ENCODE data around the gene LARP1B. TPM values are rescaled to one million over a fixed set of nuclear protein-coding genes. Genes with fewer than 3 reads are reported as not detected.

Gene LARP1B
- total and polyA plus RNA-seq, 4 donors, result 17.5 to 69.6 (median 23.7) TPM

- Histone ChIP-seq H3K27ac (ENCODE audit: low read depth in 1 of 2, low read length in 2 of 2) (no peak overlapping the region), H3K27me3 (ENCODE audit: control insufficient read depth in 4 of 4, insufficient read depth in 4 of 4, low read length in 3 of 4) (no peaks in the 10 kb centered on the region), H3K9me3 (ENCODE audit: control insufficient read depth in 4 of 4, low read length in 3 of 4) (no peaks in the 10 kb centered on the region), H3K36me3 (ENCODE audit: control insufficient read depth in 4 of 4, insufficient read depth in 3 of 4, low read depth in 1 of 4, low read length in 3 of 4) (peaks cover 0 to 4% (median 2%) of the 10 kb centered on the region in 4 donors), H3K4me3 (ENCODE audit: low read depth in 1 of 3, low read length in 3 of 3) (no peak overlapping the region), H3K9ac (ENCODE audit: low read depth in 1 of 2, low read length in 2 of 2) (no peak overlapping the region), H3K4me1 (ENCODE audit: control insufficient read depth in 4 of 4, insufficient read depth in 4 of 4, low read length in 3 of 4) (no peaks in the 10 kb centered on the region)
- no peak for DNase-seq (ENCODE audit: low spot score)
- TF ChIP-seq FOXA1 (IDR thresholded peaks at IDR 0.05) (no peak), FOXA2 (IDR thresholded peaks at IDR 0.05) (no peak), TAF1 (conservative IDR thresholded peaks at IDR 0.05) (no peak), EGR1 (IDR thresholded peaks at IDR 0.05; ENCODE audit: low read depth in 2 of 2) (no peak), GABPA (IDR thresholded peaks at IDR 0.05 in 1 of 2, conservative IDR thresholded peaks at IDR 0.05 in 1 of 2) (no peak), RAD21 (IDR thresholded peaks at IDR 0.05) (no peak), ZBTB33 (IDR thresholded peaks at IDR 0.05) (no peak), NR2F2 (IDR thresholded peaks at IDR 0.05) (no peak), RXRA (IDR thresholded peaks at IDR 0.05) (no peak), ATF3 (IDR thresholded peaks at IDR 0.05) (no peak), CTCF (IDR thresholded peaks at IDR 0.05; ENCODE audit: low read depth, low read length, missing input control) (no peak)
- 91% methylated on average over 1 of the region's 1 CpG for WGBS
Observed at GRCh38 chr4:128177498-128177897, 116.4 kb downstream of the LARP1B start.

- Histone ChIP-seq H3K4me3 (ENCODE audit: low read depth in 1 of 3, low read length in 3 of 3) (no peak overlapping the region), H3K36me3 (ENCODE audit: control insufficient read depth in 4 of 4, insufficient read depth in 3 of 4, low read depth in 1 of 4, low read length in 3 of 4) (peaks cover 0 to 9% (median 6%) of the 10 kb centered on the region in 4 donors), H3K27ac (ENCODE audit: low read depth in 1 of 2, low read length in 2 of 2) (no peak overlapping the region), H3K27me3 (ENCODE audit: control insufficient read depth in 4 of 4, insufficient read depth in 4 of 4, low read length in 3 of 4) (no peaks in the 10 kb centered on the region), H3K4me1 (ENCODE audit: control insufficient read depth in 4 of 4, insufficient read depth in 4 of 4, low read length in 3 of 4) (peaks cover 0 to 5% (median 2%) of the 10 kb centered on the region in 4 donors), H3K9ac (ENCODE audit: low read depth in 1 of 2, low read length in 2 of 2) (no peak overlapping the region), H3K9me3 (ENCODE audit: control insufficient read depth in 4 of 4, low read length in 3 of 4) (no peaks in the 10 kb centered on the region)
- 96% methylated on average over 2 of the region's 2 CpGs for WGBS
- no peak for DNase-seq (ENCODE audit: low spot score)
- TF ChIP-seq SP1 (IDR thresholded peaks at IDR 0.05) (no peak), ZBTB33 (IDR thresholded peaks at IDR 0.05) (no peak), FOXA2 (IDR thresholded peaks at IDR 0.05) (no peak), CTCF (IDR thresholded peaks at IDR 0.05; ENCODE audit: low read depth, low read length, missing input control) (no peak), MAX (IDR thresholded peaks at IDR 0.05) (no peak), REST (IDR thresholded peaks at IDR 0.05) (no peak), HNF4G (IDR thresholded peaks at IDR 0.05) (no peak), YY1 (IDR thresholded peaks at IDR 0.05) (no peak), NR2F2 (IDR thresholded peaks at IDR 0.05) (no peak)
Observed at GRCh38 chr4:128186623-128187022, 125.5 kb downstream of the LARP1B start.
